ENCODE data around the gene GRM4. TPM values are rescaled to one million over a fixed set of nuclear protein-coding genes. Genes with fewer than 3 reads are reported as not detected.

The GRM4 gene
- total and polyA plus RNA-seq, 10 donors, result 0.02 to 0.26 (median 0.09) TPM; not detected in 3

DNA sequence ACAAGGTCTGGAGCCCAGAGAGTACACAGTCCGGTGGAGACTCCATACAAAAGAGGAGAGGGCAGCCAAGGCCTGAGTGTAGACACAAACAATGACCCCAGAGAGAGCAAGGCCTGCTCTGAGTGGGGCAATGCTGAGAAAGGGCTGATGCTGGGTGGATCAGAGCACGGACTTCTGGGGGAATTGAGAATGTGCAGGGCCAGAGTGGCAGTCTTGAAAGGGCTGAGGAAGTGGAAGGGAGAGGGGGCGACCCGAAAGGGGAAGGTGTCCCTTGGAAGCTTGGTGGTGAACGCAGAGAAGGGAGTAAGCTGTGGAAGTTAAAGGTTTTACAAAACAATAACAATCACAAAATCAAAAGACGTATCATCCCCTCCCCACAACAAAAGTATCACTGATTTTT, 12.0 kb upstream of the GRM4 start:
- 50 to 63% (median 61%) methylated on average over 6 of the region's 6 CpGs for WGBS, 5 donors
- Histone ChIP-seq H3K4me1 (peaks cover 0 to 15% (median 11%) of the 10 kb centered on the region in 6 donors), H3K27ac (no peak overlapping the region), H3K4me3 (no peak overlapping the region), H3K27me3 (replicated peaks in 1 of 7) (peaks cover 4 to 36% (median 27%) of the 10 kb centered on the region in 7 donors), H3K9me3 (peaks cover 0 to 26% (median 18%) of the 10 kb centered on the region in 8 donors), H3K36me3 (no peaks in the 10 kb centered on the region)
- peak; percentile 31 for DNase-seq
- no peak for TF ChIP-seq POLR2AphosphoS5 (IDR thresholded peaks at IDR 0.05)
- intact Hi-C loops (cut with DNase I; ENCODE audit: low total_unique reads), result no loop called here

DNA sequence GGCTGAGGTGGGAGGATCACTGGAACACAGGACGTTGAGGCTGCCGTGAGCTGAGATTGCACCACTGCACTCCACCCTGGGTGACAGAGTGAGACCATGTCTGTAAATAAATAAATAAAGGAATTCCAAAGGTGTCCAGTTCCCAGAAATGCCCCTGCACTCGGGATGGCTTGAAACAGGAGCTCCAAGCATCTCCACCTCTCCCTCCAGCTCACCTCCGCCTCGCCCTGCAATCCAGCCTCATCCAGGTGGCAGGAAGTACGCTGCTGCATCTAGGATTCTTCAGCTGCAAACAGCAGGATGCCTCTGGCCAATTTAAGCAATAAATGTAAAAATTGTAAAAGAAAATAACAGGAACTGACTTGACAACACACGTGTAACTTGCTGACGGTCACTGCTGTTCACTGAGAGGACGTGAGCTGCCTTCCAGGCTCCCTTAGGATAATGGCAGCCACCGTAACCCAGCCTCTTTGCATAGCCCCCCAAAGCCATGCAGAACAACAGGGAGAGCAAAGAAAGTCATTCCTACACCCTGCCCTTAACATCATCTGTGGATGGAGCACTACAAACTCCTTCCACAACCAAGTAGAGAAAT, 11.4 kb upstream of the GRM4 start:
- no peak overlapping the region for H3K27ac ChIP-seq
- WGBS, 5 donors, result 68 to 76% (median 72%) methylated on average over 10 of the region's 10 CpGs

DNA sequence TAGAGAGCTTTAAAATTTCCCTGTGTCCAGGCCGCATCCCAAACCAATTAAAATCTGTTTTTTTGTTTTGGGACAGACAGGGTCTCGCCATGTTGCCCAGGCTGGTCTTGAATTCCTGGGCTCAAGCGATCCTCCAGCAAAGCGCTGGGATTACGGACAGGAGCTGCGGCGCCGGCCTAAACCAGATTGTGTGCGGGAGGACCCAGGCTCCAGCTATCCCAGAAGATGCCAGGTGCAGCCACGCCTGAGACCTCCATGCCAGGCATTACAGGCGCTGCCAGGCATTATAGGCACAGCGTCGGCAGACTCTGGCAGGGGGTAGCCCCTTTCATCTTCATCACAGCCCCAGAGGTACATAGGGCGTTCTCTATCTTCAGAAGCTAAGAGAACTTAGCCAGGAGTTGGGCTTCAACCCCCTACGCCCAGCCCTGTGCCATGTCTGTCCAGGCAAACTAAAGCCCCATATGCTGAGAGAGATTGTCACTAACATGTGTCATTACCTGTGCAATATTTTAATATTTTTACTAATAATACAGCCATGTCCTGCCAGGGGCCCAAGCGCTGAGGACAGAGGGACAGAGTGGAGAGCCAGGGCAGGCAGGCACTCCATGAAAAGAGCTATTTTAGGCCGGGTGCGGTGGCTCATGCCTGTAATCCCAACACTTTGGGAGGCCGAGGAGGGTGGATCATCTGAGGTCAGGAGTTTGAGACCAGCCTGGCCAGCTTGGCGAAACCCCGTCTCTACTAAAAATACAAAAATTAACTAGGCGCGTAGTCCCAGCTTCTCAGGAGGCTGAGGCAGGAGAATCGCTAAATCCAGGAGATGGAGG, 9.8 kb upstream of the GRM4 start:
- Histone ChIP-seq H3K27me3 (replicated peaks in 1 of 7) (peaks cover 4 to 58% (median 43%) of the 10 kb centered on the region in 7 donors), H3K9me3 (peaks cover 0 to 23% (median 18%) of the 10 kb centered on the region in 8 donors), H3K36me3 (no peaks in the 10 kb centered on the region), H3K27ac (no peak overlapping the region), H3K4me3 (no peak overlapping the region), H3K4me1 (peaks cover 0 to 15% (median 11%) of the 10 kb centered on the region in 6 donors)
- DNase-seq, result peak; percentile 39
- TF ChIP-seq POLR2A (IDR thresholded peaks at IDR 0.05) (no peak), POLR2AphosphoS5 (IDR thresholded peaks at IDR 0.05) (no peak)
- TF ChIP-seq, protein P1, sequence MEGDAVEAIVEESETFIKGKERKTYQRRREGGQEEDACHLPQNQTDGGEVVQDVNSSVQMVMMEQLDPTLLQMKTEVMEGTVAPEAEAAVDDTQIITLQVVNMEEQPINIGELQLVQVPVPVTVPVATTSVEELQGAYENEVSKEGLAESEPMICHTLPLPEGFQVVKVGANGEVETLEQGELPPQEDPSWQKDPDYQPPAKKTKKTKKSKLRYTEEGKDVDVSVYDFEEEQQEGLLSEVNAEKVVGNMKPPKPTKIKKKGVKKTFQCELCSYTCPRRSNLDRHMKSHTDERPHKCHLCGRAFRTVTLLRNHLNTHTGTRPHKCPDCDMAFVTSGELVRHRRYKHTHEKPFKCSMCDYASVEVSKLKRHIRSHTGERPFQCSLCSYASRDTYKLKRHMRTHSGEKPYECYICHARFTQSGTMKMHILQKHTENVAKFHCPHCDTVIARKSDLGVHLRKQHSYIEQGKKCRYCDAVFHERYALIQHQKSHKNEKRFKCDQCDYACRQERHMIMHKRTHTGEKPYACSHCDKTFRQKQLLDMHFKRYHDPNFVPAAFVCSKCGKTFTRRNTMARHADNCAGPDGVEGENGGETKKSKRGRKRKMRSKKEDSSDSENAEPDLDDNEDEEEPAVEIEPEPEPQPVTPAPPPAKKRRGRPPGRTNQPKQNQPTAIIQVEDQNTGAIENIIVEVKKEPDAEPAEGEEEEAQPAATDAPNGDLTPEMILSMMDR (IDR thresholded peaks at IDR 0.05 in 8 of 11, conservative IDR thresholded peaks at IDR 0.05 in 3 of 11), result no peak
- intact Hi-C loops (cut with DNase I; ENCODE audit: low total_unique reads), result no loop called here
- WGBS, 5 donors, result 77 to 92% (median 83%) methylated on average over 22 to 24 of the region's 24 CpGs

More for the DNA sequence above, 11.4 kb upstream of the GRM4 start:
- H3K27me3 ChIP-seq (replicated peaks in 1 of 7), result peaks cover 4 to 41% (median 28%) of the 10 kb centered on the region in 7 donors
- peak; percentile 44 for DNase-seq
- no peaks in the 10 kb centered on the region for H3K36me3 ChIP-seq
- peaks cover 0 to 26% (median 18%) of the 10 kb centered on the region in 8 donors for H3K9me3 ChIP-seq
- H3K4me3 ChIP-seq, result no peak overlapping the region
- no peak for TF ChIP-seq POLR2A (IDR thresholded peaks at IDR 0.05)
- TF ChIP-seq, protein P1 (IDR thresholded peaks at IDR 0.05 in 8 of 11, conservative IDR thresholded peaks at IDR 0.05 in 3 of 11), result no peak
- TF ChIP-seq POLR2AphosphoS5 (IDR thresholded peaks at IDR 0.05), result no peak
- peaks cover 0 to 15% (median 11%) of the 10 kb centered on the region in 6 donors for H3K4me1 ChIP-seq
- intact Hi-C loops (cut with DNase I; ENCODE audit: low total_unique reads), result no loop called here

DNA sequence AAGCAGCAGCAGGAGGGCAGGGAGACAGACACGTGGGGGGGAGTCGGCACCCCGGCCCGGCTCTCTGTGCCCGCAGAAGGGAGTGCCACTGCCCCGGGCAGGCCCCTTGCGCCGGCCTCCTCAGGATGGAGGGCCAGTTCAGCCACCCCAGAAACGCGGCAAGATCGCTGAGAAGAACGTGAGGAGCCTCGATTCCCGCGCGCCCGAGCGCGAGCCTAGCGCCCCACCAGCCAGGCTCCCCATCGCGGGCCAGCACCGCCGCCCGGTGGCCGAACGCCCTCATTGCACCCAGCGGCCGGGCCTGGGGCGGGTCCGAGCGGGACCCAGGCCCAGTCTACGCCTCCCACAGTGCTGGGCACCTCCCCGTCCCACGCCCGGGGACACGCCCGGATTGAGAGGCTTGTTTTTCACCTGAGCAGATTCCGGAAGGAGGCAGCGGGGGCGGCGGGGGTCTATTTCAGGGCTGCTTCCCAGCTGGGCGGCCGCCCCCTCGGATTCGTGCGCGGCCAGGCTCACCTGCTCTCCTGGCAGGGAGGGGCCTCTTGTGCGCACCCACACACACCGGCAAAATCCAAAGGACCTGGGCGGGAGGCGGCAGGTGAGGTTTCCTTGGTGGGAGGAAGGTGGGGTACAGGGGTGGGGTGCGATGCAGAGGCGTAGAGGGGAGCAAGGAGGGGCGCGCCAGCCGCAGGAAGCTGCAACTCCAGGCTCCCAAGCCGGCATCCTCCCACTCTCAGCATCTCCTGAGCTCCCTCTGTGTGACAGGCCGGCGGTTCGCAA, 9.0 kb upstream of the GRM4 start:
- Histone ChIP-seq H3K4me3 (peak overlapping the region in 2 of 8 donors; percentile 9 to 55), H3K27me3 (replicated peaks in 1 of 7) (peaks cover 4 to 66% (median 49%) of the 10 kb centered on the region in 7 donors), H3K4me1 (peaks cover 0 to 15% (median 11%) of the 10 kb centered on the region in 6 donors), H3K36me3 (no peaks in the 10 kb centered on the region), H3K27ac (no peak overlapping the region), H3K9me3 (peaks cover 0 to 15% (median 11%) of the 10 kb centered on the region in 8 donors)
- WGBS, 5 donors, result 6 to 16% (median 9%) methylated on average over 25 to 61 of the region's 61 CpGs
- intact Hi-C loops (cut with DNase I; ENCODE audit: low total_unique reads), result loop anchor here (5.0 kb wide), 2 partner anchors 98 to 383 kb away; no protein-coding TSS in a partner anchor
- DNase-seq, result peak; percentile 85
- TF ChIP-seq POLR2AphosphoS5 (IDR thresholded peaks at IDR 0.05), result peak in 1 of 3 donors; percentile 49
- TF ChIP-seq, protein P1 (IDR thresholded peaks at IDR 0.05 in 8 of 11, conservative IDR thresholded peaks at IDR 0.05 in 3 of 11), result peak; percentile 75 to 94 (median 93)
- no peak for TF ChIP-seq POLR2A (IDR thresholded peaks at IDR 0.05)
